PC-3 (cell line): ENCODE data around the gene E2F3. TPM values are rescaled to one million over a fixed set of nuclear protein-coding genes. Genes with fewer than 3 reads are reported as not detected.

Source experiments
- ATAC-seq: fragments of 200-7000 bp; cut with Tn5 transposase; 2 replicates; pipeline ENCODE4 v1.9.1; 2020; ENCODE audit warnings: mild to moderate bottlenecking, moderate library complexity
- BruUV-seq: library from RNA; stranded (reverse); fragments of 400-500 nt; replicated peaks from 2 replicates; lab custom pipeline; 2021; lab: Mats Ljungman, UMichigan
- CTCF ChIA-PET: fragments of 300-600 bp; sonication (Branson Sonifier 250); formaldehyde crosslinking; loops from one replicate; lab custom pipeline; 2022; ENCODE audit warnings: antibody characterized with exemption; lab: Charles Lee
- POLR2A ChIA-PET: fragments of 300-600 bp; sonication (Branson Sonifier 250); formaldehyde crosslinking; loops from one replicate; lab custom pipeline; 2022; ENCODE audit warnings: antibody characterized with exemption; ENCODE audit not compliant: unreplicated experiment; lab: Charles Lee
- DNase-seq: peaks from one replicate; pipeline ENCODE4 v3.0.0-alpha.2; 2015
- H2AFZ ChIP-seq: fragments of 300-600 bp; sonication (generic); 2 replicates; pipeline ENCODE4 v1.6.0; 2016; ENCODE audit warnings: antibody characterized with exemption, low read length
- H3F3A ChIP-seq: fragments of 300-600 bp; sonication (generic); one replicate; pipeline ENCODE4 v1.6.0; 2017; ENCODE audit warnings: antibody characterized with exemption, low read length, control low read depth, mild to moderate bottlenecking; ENCODE audit not compliant: unreplicated experiment
- H3K27ac ChIP-seq: fragments of 300-600 bp; sonication (generic); 2 replicates; pipeline ENCODE4 v1.5.1; 2016; ENCODE audit warnings: mild to moderate bottlenecking, low read length
- H3K27me3 ChIP-seq: fragments of 300-600 bp; sonication (generic); 2 replicates; pipeline ENCODE4 v1.6.1; 2016; ENCODE audit warnings: low read length, mixed read lengths
- H3K36me3 ChIP-seq: fragments of 300-600 bp; sonication (generic); 2 replicates; pipeline ENCODE4 v1.6.1; 2016; ENCODE audit warnings: low read depth, mixed run types, low read length, mixed read lengths
- H3K4me1 ChIP-seq: fragments of 300-600 bp; sonication (generic); 2 replicates; pipeline ENCODE4 v1.5.1; 2016; ENCODE audit warnings: low read length; ENCODE audit not compliant: insufficient read depth
- H3K4me2 ChIP-seq: fragments of 300-600 bp; sonication (generic); 2 replicates; pipeline ENCODE4 v1.6.0; 2016; ENCODE audit warnings: low read length
- H3K4me3 ChIP-seq: fragments of 300-600 bp; sonication (generic); 2 replicates; pipeline ENCODE4 v1.5.1; 2016; ENCODE audit warnings: mild to moderate bottlenecking, low read length, mixed read lengths
- H3K79me2 ChIP-seq: fragments of 300-600 bp; sonication (generic); 2 replicates; pipeline ENCODE4 v1.6.1; 2017; ENCODE audit warnings: low read length, mixed read lengths
- H3K9ac ChIP-seq: fragments of 300-600 bp; sonication (generic); 2 replicates; pipeline ENCODE4 v1.6.0; 2016; ENCODE audit warnings: mild to moderate bottlenecking, low read length
- H3K9me2 ChIP-seq: fragments of 300-600 bp; sonication (generic); replicated peaks from 2 replicates; pipeline ENCODE4 v1.6.1; 2016; ENCODE audit warnings: mixed run types, low read length, mixed read lengths
- H3K9me3 ChIP-seq: fragments of 300-600 bp; sonication (generic); 2 replicates; pipeline ENCODE4 v1.6.1; 2016; ENCODE audit warnings: low read length, mixed read lengths
- H4K20me1 ChIP-seq: fragments of 300-600 bp; sonication (generic); 2 replicates; pipeline ENCODE4 v1.6.1; 2016; ENCODE audit warnings: low read length, mixed read lengths
- EZH2 ChIP-seq: fragments of 300-600 bp; sonication (generic); IDR thresholded peaks from one replicate; pipeline ENCODE4 v1.6.1; 2017; ENCODE audit warnings: antibody characterized with exemption, mild to moderate bottlenecking, low read length; ENCODE audit not compliant: unreplicated experiment
- EZH2phosphoT487 ChIP-seq: fragments of 300-600 bp; sonication (generic); IDR thresholded peaks from 2 replicates; pipeline ENCODE4 v1.6.1; 2018; ENCODE audit warnings: mild to moderate bottlenecking, antibody characterized with exemption, low read length, borderline replicate concordance
- intact Hi-C: fragments of 100-400 bp; cut with micrococcal nuclease; formaldehyde crosslinking; loops from 2 replicates; pipeline ENCODE4 v1.9.0; 2023
- total RNA-seq: library from RNA; depleted of rRNA; stranded (reverse); fragments of >200 nt; gene quantifications from 2 replicates; pipeline ENCODE4 v1.2.3, GENCODE V29; 2014
- TF ChIP-seq, protein P1 (sequence below): fragments of 300-600 bp; sonication (generic); conservative IDR thresholded peaks from 2 replicates; pipeline ENCODE4 v1.5.1; 2017; ENCODE audit warnings: antibody characterized with exemption, low read depth, mild to moderate bottlenecking, low read length

E2F3 gene
- total RNA-seq, 1 experiment from 2014 or later = 8.8 TPM

DNA sequence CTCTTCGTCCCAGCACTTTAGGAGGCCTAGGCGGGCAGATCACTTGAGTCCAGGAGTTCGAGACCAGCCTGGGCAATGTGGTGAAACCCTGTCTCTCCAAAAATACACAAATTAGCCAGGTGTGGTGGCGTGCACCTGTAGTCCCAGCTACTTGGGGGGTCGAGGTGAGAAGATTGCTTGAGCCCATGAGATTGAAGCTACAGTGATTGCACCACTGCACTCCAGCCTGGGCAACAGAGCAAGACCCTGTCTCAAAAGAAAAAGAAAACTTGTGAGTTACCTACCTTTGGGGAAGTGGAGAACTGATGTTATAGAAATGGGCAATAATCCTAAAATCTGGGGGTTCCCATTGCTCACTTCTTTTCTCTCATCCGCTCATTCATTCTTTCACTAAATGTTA lies 58.0 kb downstream of the E2F3 start:
- H3K4me2 ChIP-seq = no peak overlapping the region
- no peak overlapping the region for H2AFZ ChIP-seq
- no peaks in the 10 kb centered on the region for H3K9me2 ChIP-seq
- intact Hi-C loops = loop anchor here (10.0 kb wide), 1 partner anchor 55 kb away; the partner anchor contains the start of gene E2F3
- peaks cover 19% of the 10 kb centered on the region; the same call in 1 of the 2 replicates for H4K20me1 ChIP-seq
- H3K79me2 ChIP-seq = peaks cover 78% of the 10 kb centered on the region
- H3K4me3 ChIP-seq = no peak overlapping the region
- ATAC-seq (no peak), DNase-seq (no peak)
- H3K9ac ChIP-seq = no peak overlapping the region
- H3K9me3 ChIP-seq = no peaks in the 10 kb centered on the region
- H3F3A ChIP-seq = peaks cover 4% of the 10 kb centered on the region
- no peak overlapping the region for H3K27ac ChIP-seq
- no peak for TF ChIP-seq EZH2phosphoT487
- TF ChIP-seq, protein P1, sequence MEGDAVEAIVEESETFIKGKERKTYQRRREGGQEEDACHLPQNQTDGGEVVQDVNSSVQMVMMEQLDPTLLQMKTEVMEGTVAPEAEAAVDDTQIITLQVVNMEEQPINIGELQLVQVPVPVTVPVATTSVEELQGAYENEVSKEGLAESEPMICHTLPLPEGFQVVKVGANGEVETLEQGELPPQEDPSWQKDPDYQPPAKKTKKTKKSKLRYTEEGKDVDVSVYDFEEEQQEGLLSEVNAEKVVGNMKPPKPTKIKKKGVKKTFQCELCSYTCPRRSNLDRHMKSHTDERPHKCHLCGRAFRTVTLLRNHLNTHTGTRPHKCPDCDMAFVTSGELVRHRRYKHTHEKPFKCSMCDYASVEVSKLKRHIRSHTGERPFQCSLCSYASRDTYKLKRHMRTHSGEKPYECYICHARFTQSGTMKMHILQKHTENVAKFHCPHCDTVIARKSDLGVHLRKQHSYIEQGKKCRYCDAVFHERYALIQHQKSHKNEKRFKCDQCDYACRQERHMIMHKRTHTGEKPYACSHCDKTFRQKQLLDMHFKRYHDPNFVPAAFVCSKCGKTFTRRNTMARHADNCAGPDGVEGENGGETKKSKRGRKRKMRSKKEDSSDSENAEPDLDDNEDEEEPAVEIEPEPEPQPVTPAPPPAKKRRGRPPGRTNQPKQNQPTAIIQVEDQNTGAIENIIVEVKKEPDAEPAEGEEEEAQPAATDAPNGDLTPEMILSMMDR = no peak
- TF ChIP-seq EZH2 = no peak
- H3K27me3 ChIP-seq = no peaks in the 10 kb centered on the region
- BruUV-seq = no TSS peak
- peaks cover 7% of the 10 kb centered on the region; the same call in 1 of the 2 replicates for H3K36me3 ChIP-seq
- CTCF ChIA-PET = no interaction called here
- H3K4me1 ChIP-seq = peaks cover 13% of the 10 kb centered on the region
- POLR2A ChIA-PET = no interaction called here

DNA sequence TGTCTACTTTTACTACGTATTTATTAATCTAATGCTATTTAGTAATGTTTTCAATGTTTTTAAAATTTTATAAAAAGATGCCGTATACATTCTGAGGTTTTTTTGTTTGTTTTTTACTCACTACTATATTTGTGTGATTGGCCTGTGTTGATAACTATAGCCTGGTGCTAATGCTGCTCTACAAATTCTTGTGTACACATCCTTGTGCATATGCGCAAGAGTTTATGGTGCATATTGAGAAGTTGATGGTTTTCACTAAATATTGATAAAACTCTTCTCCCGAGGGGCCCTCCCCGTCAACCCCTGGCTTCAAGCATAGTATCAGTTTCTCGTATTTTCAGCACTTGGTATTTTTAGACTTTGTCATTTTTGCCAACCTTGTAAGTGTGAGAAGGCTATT lies 59.9 kb downstream of the E2F3 start:
- ChIA-PET POLR2A (no interaction called here), CTCF (no interaction called here)
- H3K9ac ChIP-seq = no peak overlapping the region
- no peak for DNase-seq
- no peak overlapping the region for H3K27ac ChIP-seq
- peaks cover 68% of the 10 kb centered on the region for H3K79me2 ChIP-seq
- peaks cover 21% of the 10 kb centered on the region; the same call in 1 of the 2 replicates for H4K20me1 ChIP-seq
- H3F3A ChIP-seq = no peaks in the 10 kb centered on the region
- TF ChIP-seq EZH2 = no peak
- TF ChIP-seq, protein P1 = no peak
- no peak for TF ChIP-seq EZH2phosphoT487
- H3K36me3 ChIP-seq = peaks cover 7% of the 10 kb centered on the region; the same call in 1 of the 2 replicates
- no peaks in the 10 kb centered on the region for H3K27me3 ChIP-seq
- H2AFZ ChIP-seq = no peak overlapping the region
- ATAC-seq = no peak
- BruUV-seq = no TSS peak
- intact Hi-C loops = no loop called here
- H3K4me1 ChIP-seq = no peaks in the 10 kb centered on the region
- no peaks in the 10 kb centered on the region for H3K9me3 ChIP-seq
- no peaks in the 10 kb centered on the region for H3K9me2 ChIP-seq
- H3K4me3 ChIP-seq = no peak overlapping the region
- no peak overlapping the region for H3K4me2 ChIP-seq

- ATAC-seq (no peak), DNase-seq (no peak)
- H3K27ac ChIP-seq = no peak overlapping the region
- POLR2A ChIA-PET = no interaction called here
- H3K36me3 ChIP-seq = 0 out of 2 replicates have a peak, but pooled peaks cover 7% of the 10 kb centered on the region
- H3K4me2 ChIP-seq = no peak overlapping the region
- CTCF ChIA-PET = no interaction called here
- no peak overlapping the region for H2AFZ ChIP-seq
- intact Hi-C loops = no loop called here
- no peaks in the 10 kb centered on the region for H3K4me1 ChIP-seq
- no peaks in the 10 kb centered on the region for H3K9me3 ChIP-seq
- no peaks in the 10 kb centered on the region for H3K9me2 ChIP-seq
- peaks cover 56% of the 10 kb centered on the region for H3K79me2 ChIP-seq
- TF ChIP-seq EZH2phosphoT487 (no peak), EZH2 (no peak)
- TF ChIP-seq, protein P1 = no peak
- H3F3A ChIP-seq = no peaks in the 10 kb centered on the region
- H3K27me3 ChIP-seq = no peaks in the 10 kb centered on the region
- peaks cover 21% of the 10 kb centered on the region; the same call in 1 of the 2 replicates for H4K20me1 ChIP-seq
- H3K4me3 ChIP-seq = no peak overlapping the region
- no TSS peak for BruUV-seq
- H3K9ac ChIP-seq = no peak overlapping the region
These were observed 61.7 kb downstream of the E2F3 start for GRCh38 chr6:20463396-20463795.
